ENCODE data around the gene BTBD16.

BTBD16 gene

GRCh38 chr10:122295451-122295809, 24.3 kb downstream of the BTBD16 start:
- no peak for TF ChIP-seq CTCF (IDR thresholded peaks at IDR 0.05; ENCODE audit: extremely low read depth, missing control alignments)
- no peak for DNase-seq (ENCODE audit: low spot score)

DNA sequence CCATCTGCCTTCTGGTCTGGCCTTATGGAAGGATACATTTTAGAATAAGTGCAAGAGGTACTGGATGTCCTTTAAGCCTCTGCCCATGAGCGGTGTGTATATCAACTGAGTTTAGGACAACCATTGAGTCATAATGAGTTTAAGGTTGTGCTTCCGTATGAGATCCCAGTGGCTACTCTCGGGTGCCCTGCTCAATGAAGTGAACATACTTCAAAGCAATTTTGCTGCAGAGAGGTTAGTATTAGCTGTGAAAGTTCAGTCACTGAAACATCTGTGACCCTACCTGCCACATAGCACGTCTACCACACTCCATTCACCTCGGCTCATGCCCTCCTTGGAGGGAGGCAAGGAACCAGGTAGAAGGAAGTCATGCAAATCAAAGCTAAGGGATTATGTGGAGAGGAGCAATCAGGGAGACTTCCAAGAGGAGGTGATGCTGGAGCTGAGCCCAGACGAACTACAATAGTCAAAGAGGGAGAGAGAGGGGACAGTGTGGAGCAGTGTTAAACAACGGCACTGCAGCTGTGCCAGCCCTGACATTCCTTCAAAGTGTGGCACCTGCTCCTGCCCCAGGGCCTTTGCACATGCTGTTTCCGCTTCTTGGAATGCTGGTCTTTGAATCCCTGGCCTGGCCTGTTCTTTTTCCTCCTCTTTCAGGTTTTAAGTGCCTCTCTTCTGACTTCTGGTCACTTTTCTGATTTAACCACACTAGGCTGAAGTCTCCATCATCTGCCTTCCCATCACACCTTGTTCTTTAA, 25.4 kb downstream of the BTBD16 start:
- DNase-seq (ENCODE audit: low spot score) = no peak
- TF ChIP-seq CTCF (IDR thresholded peaks at IDR 0.05; ENCODE audit: extremely low read depth, missing control alignments) = no peak

- TF ChIP-seq CTCF (IDR thresholded peaks at IDR 0.05; ENCODE audit: extremely low read depth, missing control alignments) = no peak
Observed at GRCh38 chr10:122297583-122297982, 26.5 kb downstream of the BTBD16 start.

DNA sequence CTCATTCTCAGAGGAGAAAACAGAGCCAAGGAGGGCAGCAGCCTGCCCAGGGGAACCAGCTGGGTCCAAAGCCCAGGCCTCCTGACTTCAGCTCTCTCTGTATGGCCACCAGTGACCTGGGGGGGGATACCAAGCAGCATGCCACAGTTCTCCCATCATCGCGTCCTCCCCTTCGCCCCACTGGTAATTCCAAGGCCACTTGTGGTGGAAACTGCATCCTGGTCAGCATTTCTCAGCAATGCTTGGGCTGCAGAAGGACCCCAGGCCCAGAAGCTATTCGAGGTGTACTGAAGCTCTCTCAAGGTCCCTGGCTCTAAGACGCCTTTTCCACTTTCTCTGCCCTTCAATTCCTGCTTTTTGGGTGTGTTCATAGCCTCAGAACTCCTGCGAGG, 27.1 kb downstream of the BTBD16 start:
- TF ChIP-seq CTCF (IDR thresholded peaks at IDR 0.05; ENCODE audit: extremely low read depth, missing control alignments) = no peak
- no peak for DNase-seq (ENCODE audit: low spot score)

More at GRCh38 chr10:122297583-122297982, 26.5 kb downstream of the BTBD16 start:
- DNase-seq (ENCODE audit: low spot score) = no peak

DNA sequence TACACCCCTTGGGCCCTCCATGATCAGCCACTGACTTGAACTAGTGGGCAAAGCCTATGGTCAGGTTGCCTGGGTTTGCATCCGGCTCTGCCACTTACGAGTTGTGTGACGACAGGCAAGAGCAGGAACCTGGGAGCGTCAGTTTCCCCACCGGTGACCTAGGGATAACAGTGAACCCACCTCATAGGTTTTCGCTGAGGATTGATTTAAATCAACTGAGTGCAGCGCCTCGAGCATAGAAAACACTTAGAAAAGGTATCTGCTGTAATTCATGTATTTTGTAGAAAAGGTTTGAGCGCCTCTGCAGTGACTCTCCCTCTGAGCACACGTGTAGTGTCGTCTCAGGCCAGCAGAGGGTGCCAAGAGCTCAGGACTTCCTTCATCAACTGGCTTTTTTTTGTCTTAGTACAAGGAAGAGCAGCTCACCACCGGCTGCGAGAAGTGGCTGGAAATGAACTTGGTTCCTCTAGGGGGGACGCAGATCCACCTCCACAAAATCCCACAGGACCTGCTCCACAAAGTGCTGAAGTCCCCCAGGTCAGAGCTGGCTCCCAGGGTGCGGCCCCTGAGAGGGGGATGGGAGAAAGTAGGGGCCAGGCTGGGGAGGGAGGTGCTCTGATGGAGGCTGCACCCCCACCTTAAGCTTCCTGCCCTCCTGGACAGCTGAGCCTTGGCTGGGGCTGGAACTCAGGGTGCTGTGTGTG, 27.7 kb downstream of the BTBD16 start:
- TF ChIP-seq CTCF (IDR thresholded peaks at IDR 0.05; ENCODE audit: extremely low read depth, missing control alignments) = peak; percentile 57

GRCh38 chr10:122299423-122300075, 28.5 kb downstream of the BTBD16 start:
- no peak for TF ChIP-seq CTCF (IDR thresholded peaks at IDR 0.05; ENCODE audit: extremely low read depth, missing control alignments)
- no peak for DNase-seq (ENCODE audit: low spot score)

More for the DNA sequence above, 27.7 kb downstream of the BTBD16 start:
- DNase-seq (ENCODE audit: low spot score) = peak; percentile 79

All from GM20000 (cell line).